Activated CD8-positive, alpha-beta memory T cell treated with anti-CD3 and anti-CD28 coated beads, Interleukin-2, amount 10 ng/mL, durations not matched to agents 7 days and 5 days (primary cell): ENCODE results near the gene SYNE4. TPM values are rescaled to one million over a fixed set of nuclear protein-coding genes. Genes with fewer than 3 reads are reported as not detected.
"Not testable (repeated sequence)": the region's sequence is repeated elsewhere in the genome, so short reads cannot be mapped to it uniquely, and the experiment has no call there.

ENCODE experiments used
- ATAC-seq: fragments of 150-1000 bp; cut with Tn5 transposase; one replicate; pipeline ENCODE4 v1.10.0; 2021; ENCODE audit warnings: moderate library complexity
- CTCF ChIA-PET: fragments of 350-600 bp; sonication (Branson Sonifier 250); formaldehyde crosslinking; loops from one replicate; lab custom pipeline; 2021; ENCODE audit warnings: antibody characterized with exemption; lab: Charles Lee
- DNase-seq: peaks from one replicate; pipeline ENCODE4 v3.0.0-alpha.2; 2020
- H3K27ac Mint-ChIP-seq: one replicate; pipeline ENCODE4 v1.8.0; 2021; ENCODE audit warnings: mild to moderate bottlenecking, mixed read lengths
- H3K27me3 Mint-ChIP-seq: one replicate; pipeline ENCODE4 v1.8.0; 2021; ENCODE audit warnings: mixed read lengths
- H3K36me3 Mint-ChIP-seq: one replicate; pipeline ENCODE4 v1.8.0; 2021; ENCODE audit warnings: mild to moderate bottlenecking, mixed read lengths
- H3K4me1 Mint-ChIP-seq: one replicate; pipeline ENCODE4 v1.8.0; 2021; ENCODE audit warnings: mixed read lengths
- H3K4me3 Mint-ChIP-seq: one replicate; pipeline ENCODE4 v1.8.0; 2021; ENCODE audit warnings: mild to moderate bottlenecking, moderate library complexity, mixed read lengths
- H3K9me3 Mint-ChIP-seq: one replicate; pipeline ENCODE4 v1.8.0; 2022; ENCODE audit warnings: low read depth, mixed read lengths
- total RNA-seq, 2 experiments: library from RNA; stranded (reverse); gene quantifications; one replicate each; pipeline ENCODE4 v1.2.3, GENCODE V29; 2021

Gene SYNE4
- total RNA-seq, result 1 to 10 TPM; 1.4 to 3.2 TPM

- H3K27ac Mint-ChIP-seq, result no peak within 1 kb of the TSS
- no peaks in the 10 kb centered on the region for H3K36me3 Mint-ChIP-seq
- peaks cover 13% of the 10 kb centered on the region for H3K4me1 Mint-ChIP-seq
- no peak for ATAC-seq
- CTCF ChIA-PET, result interaction anchor here (1.3 kb wide), 1 partner anchor 50 kb away, joined by 3 read pairs; no protein-coding TSS in a partner anchor
- no peaks in the 10 kb centered on the region for H3K9me3 Mint-ChIP-seq
- H3K27me3 Mint-ChIP-seq, result no peaks in the 10 kb centered on the region
- peak within 1 kb of the TSS; percentile 20 for H3K4me3 Mint-ChIP-seq
- DNase-seq, result no peak
Observed at GRCh38 chr19:36008336-36008978, at the start of gene SYNE4. Gene SYNE4 (minus strand): TSS chr19:36008813. CDS start chr19:36008681, 132 bp downstream.

- DNase-seq (peak; percentile 96), ATAC-seq (peak; percentile 80)
- Mint-ChIP-seq H3K9me3 (no peaks in the 10 kb centered on the region), H3K4me3 (peak within 1 kb of the TSS; percentile 98), H3K36me3 (peaks cover 16% of the 10 kb centered on the region), H3K27me3 (no peaks in the 10 kb centered on the region), H3K4me1 (peaks cover 41% of the 10 kb centered on the region), H3K27ac (peak within 1 kb of the TSS; percentile 98)
- CTCF ChIA-PET, result interaction anchor here (0.5 to 2.2 kb wide), 7 partner anchors 19 to 407 kb away, joined by 3 to 8 read pairs (median 4); partner anchors contain the start of genes COX6B1, POLR2I and TBCB
Observed at GRCh38 chr19:36054733-36055686, 46.4 kb upstream of the SYNE4 start, which contains the start of gene WDR62. Gene WDR62 (plus strand): TSS chr19:36054897. CDS start chr19:36054972, 75 bp downstream.

GRCh38 chr19:36054119-36054732 is 45.6 kb upstream of the SYNE4 start, which contains the start of gene THAP8:
Gene THAP8 (minus strand): TSS chr19:36054285. CDS start chr19:36054217, 68 bp downstream.
- DNase-seq, result peak; percentile 100
- Mint-ChIP-seq H3K27ac (peak within 1 kb of the TSS; percentile 98), H3K4me3 (peak within 1 kb of the TSS; percentile 98), H3K4me1 (peaks cover 40% of the 10 kb centered on the region), H3K9me3 (no peaks in the 10 kb centered on the region), H3K36me3 (peaks cover 12% of the 10 kb centered on the region), H3K27me3 (no peaks in the 10 kb centered on the region)
- CTCF ChIA-PET, result interaction anchor here (0.8 to 2.2 kb wide), 8 partner anchors 25 to 406 kb away, joined by 3 to 5 read pairs (median 4); partner anchors contain the start of gene COX6B1
- peak; percentile 90 for ATAC-seq

- CTCF ChIA-PET, result no interaction called here
- Mint-ChIP-seq H3K27me3 (no peaks in the 10 kb centered on the region), H3K9me3 (no peaks in the 10 kb centered on the region), H3K36me3 (peaks cover 3% of the 10 kb centered on the region), H3K4me1 (peaks cover 25% of the 10 kb centered on the region), H3K4me3 (no peak overlapping the region), H3K27ac (no peak overlapping the region)
- no peak for DNase-seq
- ATAC-seq, result no peak
Observed at GRCh38 chr19:36051637-36052036, 43.0 kb upstream of the SYNE4 start.

- H3K27ac Mint-ChIP-seq, result no peak overlapping the region
- H3K27me3 Mint-ChIP-seq, result no peaks in the 10 kb centered on the region
- CTCF ChIA-PET, result no interaction called here
- no peaks in the 10 kb centered on the region for H3K9me3 Mint-ChIP-seq
- no peak overlapping the region for H3K4me3 Mint-ChIP-seq
- peaks cover 22% of the 10 kb centered on the region for H3K4me1 Mint-ChIP-seq
- H3K36me3 Mint-ChIP-seq, result peaks cover 3% of the 10 kb centered on the region
- DNase-seq (no peak), ATAC-seq (no peak)
Observed at GRCh38 chr19:36051236-36051635, 42.6 kb upstream of the SYNE4 start.

- H3K4me1 Mint-ChIP-seq, result peaks cover 12% of the 10 kb centered on the region
- H3K27me3 Mint-ChIP-seq, result no peaks in the 10 kb centered on the region
- H3K4me3 Mint-ChIP-seq, result no peak overlapping the region
- CTCF ChIA-PET, result no interaction called here
- no peak for ATAC-seq
- H3K36me3 Mint-ChIP-seq, result peaks cover 9% of the 10 kb centered on the region
- no peak for DNase-seq
- H3K9me3 Mint-ChIP-seq, result no peaks in the 10 kb centered on the region
- no peak overlapping the region for H3K27ac Mint-ChIP-seq
Observed at GRCh38 chr19:36049080-36049698, 40.6 kb upstream of the SYNE4 start.

GRCh38 chr19:36047835-36048234 is 39.2 kb upstream of the SYNE4 start:
- H3K4me3 Mint-ChIP-seq, result no peak overlapping the region
- no peaks in the 10 kb centered on the region for H3K27me3 Mint-ChIP-seq
- H3K9me3 Mint-ChIP-seq, result no peaks in the 10 kb centered on the region
- H3K36me3 Mint-ChIP-seq, result peaks cover 9% of the 10 kb centered on the region
- ATAC-seq, result no peak
- peaks cover 7% of the 10 kb centered on the region for H3K4me1 Mint-ChIP-seq
- CTCF ChIA-PET, result interaction anchor here (1.5 kb wide), 1 partner anchor 53 kb away, joined by 4 read pairs; the partner anchor contains the start of gene SDHAF1
- DNase-seq, result no peak
- H3K27ac Mint-ChIP-seq, result no peak overlapping the region

GRCh38 chr19:36046443-36047050 is 37.9 kb upstream of the SYNE4 start:
- DNase-seq (no peak), ATAC-seq (no peak)
- H3K36me3 Mint-ChIP-seq, result peaks cover 9% of the 10 kb centered on the region
- H3K4me1 Mint-ChIP-seq, result no peaks in the 10 kb centered on the region
- CTCF ChIA-PET, result interaction anchor here (1.5 kb wide), 1 partner anchor 52 kb away, joined by 4 read pairs; the partner anchor contains the start of gene SDHAF1
- no peak overlapping the region for H3K27ac Mint-ChIP-seq
- no peak overlapping the region for H3K4me3 Mint-ChIP-seq
- no peaks in the 10 kb centered on the region for H3K9me3 Mint-ChIP-seq
- no peaks in the 10 kb centered on the region for H3K27me3 Mint-ChIP-seq

- H3K27me3 Mint-ChIP-seq, result no peaks in the 10 kb centered on the region
- DNase-seq, result no peak
- no peak overlapping the region for H3K4me3 Mint-ChIP-seq
- CTCF ChIA-PET, result no interaction called here
- peaks cover 9% of the 10 kb centered on the region for H3K36me3 Mint-ChIP-seq
- H3K9me3 Mint-ChIP-seq, result no peaks in the 10 kb centered on the region
- no peaks in the 10 kb centered on the region for H3K4me1 Mint-ChIP-seq
- no peak overlapping the region for H3K27ac Mint-ChIP-seq
- no peak for ATAC-seq
Observed at GRCh38 chr19:36043952-36044351, 35.3 kb upstream of the SYNE4 start.

- DNase-seq (no peak), ATAC-seq (no peak)
- Mint-ChIP-seq H3K9me3 (no peaks in the 10 kb centered on the region), H3K27ac (no peak overlapping the region), H3K4me1 (peaks cover 6% of the 10 kb centered on the region), H3K27me3 (no peaks in the 10 kb centered on the region), H3K4me3 (no peak overlapping the region), H3K36me3 (peaks cover 6% of the 10 kb centered on the region)
- CTCF ChIA-PET, result no interaction called here
Observed at GRCh38 chr19:36041831-36042230, 33.2 kb upstream of the SYNE4 start.

- H3K9me3 Mint-ChIP-seq, H3K27me3 Mint-ChIP-seq, DNase-seq, ATAC-seq, H3K36me3 Mint-ChIP-seq, H3K27ac Mint-ChIP-seq, H3K4me3 Mint-ChIP-seq, H3K4me1 Mint-ChIP-seq: not testable (repeated sequence)
- CTCF ChIA-PET, result interaction anchor here (0.7 kb wide), 1 partner anchor 56 kb away, joined by 3 read pairs; no protein-coding TSS in a partner anchor
Observed at GRCh38 chr19:36041092-36041491, 32.5 kb upstream of the SYNE4 start.

GRCh38 chr19:36040495-36040894 is 31.9 kb upstream of the SYNE4 start:
- Mint-ChIP-seq H3K36me3 (peaks cover 5% of the 10 kb centered on the region), H3K27me3 (no peaks in the 10 kb centered on the region), H3K4me1 (peaks cover 12% of the 10 kb centered on the region), H3K27ac (no peak overlapping the region), H3K4me3 (no peak overlapping the region), H3K9me3 (no peaks in the 10 kb centered on the region)
- ATAC-seq (no peak), DNase-seq (no peak)
- CTCF ChIA-PET, result interaction anchor here (0.7 kb wide), 1 partner anchor 55 kb away, joined by 3 read pairs; no protein-coding TSS in a partner anchor
